Ammon's horn (tissue), 1 donor: ENCODE results near the gene UPP2.
A peak's percentile ranks its signal among the peaks of the same experiment; 100 is the strongest.

Experiments used
- DNase-seq: peaks from one replicate; pipeline ENCODE4 v3.0.0-alpha.2; 2016; ENCODE audit warnings: low spot score

Gene UPP2

GRCh38 chr2:158101384-158101926 is at the start of gene UPP2:
Gene UPP2, plus strand, starts transcription at chr2:158101876. Its CDS starts 188 bp downstream, at chr2:158102064.
- no peak for DNase-seq

- DNase-seq, result no peak
These were observed 48.9 kb upstream of the UPP2 start for GRCh38 chr2:158052761-158053160.

- no peak for DNase-seq
These were observed 44.8 kb upstream of the UPP2 start for GRCh38 chr2:158056875-158057274.

- DNase-seq, result no peak
These were observed 41.4 kb upstream of the UPP2 start for GRCh38 chr2:158060160-158060834.

- DNase-seq, result no peak
These were observed 40.7 kb upstream of the UPP2 start for GRCh38 chr2:158060835-158061435.

GRCh38 chr2:158061763-158062162 is 39.9 kb upstream of the UPP2 start:
- DNase-seq, result no peak

GRCh38 chr2:158066046-158066713 is 35.5 kb upstream of the UPP2 start:
- DNase-seq, result no peak

GRCh38 chr2:158071018-158071417 is 30.7 kb upstream of the UPP2 start:
- DNase-seq, result no peak

GRCh38 chr2:158072361-158072760 is 29.3 kb upstream of the UPP2 start:
- DNase-seq, result no peak

GRCh38 chr2:158079672-158080071 is 22.0 kb upstream of the UPP2 start:
- DNase-seq, result peak; percentile 7

GRCh38 chr2:158088093-158088492 is 13.6 kb upstream of the UPP2 start:
- no peak for DNase-seq

- DNase-seq, result no peak
These were observed 12.4 kb upstream of the UPP2 start for GRCh38 chr2:158089322-158089721.

- no peak for DNase-seq
These were observed 10.0 kb upstream of the UPP2 start for GRCh38 chr2:158091647-158092046.

GRCh38 chr2:158094487-158095092 is 7.1 kb upstream of the UPP2 start:
- DNase-seq, result no peak

- DNase-seq, result no peak
These were observed 6.4 kb upstream of the UPP2 start for GRCh38 chr2:158095269-158095668.

- DNase-seq, result no peak
These were observed 5.8 kb upstream of the UPP2 start for GRCh38 chr2:158095912-158096311.

GRCh38 chr2:158097481-158097880 is 4.2 kb upstream of the UPP2 start:
- DNase-seq, result no peak

GRCh38 chr2:158098178-158098577 is 3.5 kb upstream of the UPP2 start:
- no peak for DNase-seq

GRCh38 chr2:158099716-158100115 is 2.0 kb upstream of the UPP2 start:
- no peak for DNase-seq

GRCh38 chr2:158100411-158100810 is 1.3 kb upstream of the UPP2 start:
- DNase-seq, result no peak

- no peak for DNase-seq
These were observed 770 bp downstream of the UPP2 start for GRCh38 chr2:158102446-158102845.

- DNase-seq, result no peak
These were observed 1.8 kb downstream of the UPP2 start for GRCh38 chr2:158103411-158104012.
